Common myeloid progenitor, CD34-positive (primary cell): ENCODE measurements around the gene MYBPH. TPM values are rescaled to one million over a fixed set of nuclear protein-coding genes. Genes with fewer than 3 reads are reported as not detected.
A peak's percentile ranks its signal among the peaks of the same experiment; 100 is the strongest.

Source experiments
- CTCF ChIA-PET: fragments of 350-600 bp; sonication (Branson Sonifier 250); formaldehyde crosslinking; loops from one replicate; lab custom pipeline; 2021; ENCODE audit warnings: antibody characterized with exemption; lab: Charles Lee
- POLR2A ChIA-PET: fragments of 350-600 bp; sonication (Branson Sonifier 250); formaldehyde crosslinking; loops from one replicate; lab custom pipeline; 2021; ENCODE audit warnings: antibody characterized with exemption; lab: Charles Lee
- DNase-seq, 3 donors: peaks; one replicate each; pipeline versions ENCODE4 v3.0.0 to v3.0.0-alpha.2; 2013
- H3K27ac ChIP-seq, 2 experiments: 1 replicate in 1 of 2; 2 replicates in 1 of 2; pipeline ENCODE4 v1.7.0; 2013; ENCODE audit warnings: inconsistent platforms in 2 of 2, low read length in 2 of 2, mild to moderate bottlenecking in 2 of 2, low read depth in 1 of 2, moderate library complexity in 1 of 2; ENCODE audit not compliant: severe bottlenecking in 2 of 2, insufficient read depth in 1 of 2, poor library complexity in 1 of 2
- H3K27me3 ChIP-seq, 5 experiments: replicated peaks in 2 of 5; 1 replicate in 3 of 5; 2 replicates in 2 of 5; pipeline versions ENCODE4 v1.6.1 to v1.7.0; 2013; ENCODE audit warnings: low read length in 4 of 5, mild to moderate bottlenecking in 2 of 5, moderate library complexity in 2 of 5, inconsistent platforms in 1 of 5; ENCODE audit not compliant: insufficient read depth in 5 of 5, control insufficient read depth in 4 of 5
- H3K36me3 ChIP-seq, 4 experiments: 1 replicate in 2 of 4; 2 replicates in 2 of 4; pipeline versions ENCODE4 v1.6.1 to v1.7.0; 2013; ENCODE audit warnings: low read length in 3 of 4, control low read depth in 1 of 4, mild to moderate bottlenecking in 1 of 4; ENCODE audit not compliant: control insufficient read depth in 4 of 4, insufficient read depth in 4 of 4
- H3K4me1 ChIP-seq, 4 experiments: 1 replicate in 3 of 4; 2 replicates in 1 of 4; pipeline versions ENCODE4 v1.6.1 to v1.7.1; 2013; ENCODE audit warnings: low read length in 3 of 4, mild to moderate bottlenecking in 3 of 4, control low read depth in 1 of 4, inconsistent platforms in 1 of 4, moderate library complexity in 1 of 4; ENCODE audit not compliant: control insufficient read depth in 4 of 4, insufficient read depth in 4 of 4; ENCODE audit errors: control extremely low read depth in 1 of 4
- H3K4me3 ChIP-seq, 7 experiments: 1 replicate in 4 of 7; 2 replicates in 3 of 7; pipeline versions ENCODE4 v1.5.1 to v1.7.0; 2013; ENCODE audit warnings: mild to moderate bottlenecking in 7 of 7, low read length in 6 of 7, moderate library complexity in 6 of 7, inconsistent platforms in 2 of 7, low read depth in 2 of 7, control low read depth in 1 of 7; ENCODE audit not compliant: insufficient read depth in 4 of 7, control insufficient read depth in 1 of 7; ENCODE audit errors: extremely low read depth in 1 of 7
- H3K9me3 ChIP-seq, 5 experiments: 1 replicate in 4 of 5; 2 replicates in 1 of 5; pipeline versions ENCODE4 v1.6.1 to v1.7.1; 2013; ENCODE audit warnings: low read length in 4 of 5, mild to moderate bottlenecking in 2 of 5, inconsistent platforms in 1 of 5, low read depth in 1 of 5, moderate library complexity in 1 of 5; ENCODE audit not compliant: control insufficient read depth in 4 of 5, insufficient read depth in 2 of 5; ENCODE audit errors: control extremely low read depth in 1 of 5
- WGBS: methylation state at CpG from one replicate; pipeline ENCODE4 v1.1.5; 2013; ENCODE audit not compliant: insufficient coverage; 5-methylcytosine and 5-hydroxymethylcytosine counted together
- polyA plus RNA-seq: library from polyadenylated mRNA; unstranded; fragments of 120-200 nt; gene quantifications from one replicate; pipeline ENCODE4 v1.2.1, GENCODE V29; 2013

The MYBPH gene, protein sequence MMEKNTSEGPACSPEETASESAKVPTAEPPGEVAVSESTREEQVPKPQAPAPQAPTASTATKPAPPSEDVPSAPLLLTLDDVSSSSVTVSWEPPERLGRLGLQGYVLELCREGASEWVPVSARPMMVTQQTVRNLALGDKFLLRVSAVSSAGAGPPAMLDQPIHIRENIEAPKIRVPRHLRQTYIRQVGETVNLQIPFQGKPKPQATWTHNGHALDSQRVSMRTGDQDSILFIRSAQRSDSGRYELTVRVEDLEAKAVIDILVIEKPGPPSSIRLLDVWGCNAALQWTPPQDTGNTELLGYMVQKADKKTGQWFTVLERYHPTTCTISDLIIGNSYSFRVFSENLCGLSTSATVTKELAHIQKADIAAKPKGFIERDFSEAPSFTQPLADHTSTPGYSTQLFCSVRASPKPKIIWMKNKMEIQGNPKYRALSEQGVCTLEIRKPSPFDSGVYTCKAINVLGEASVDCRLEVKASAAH
- not detected for polyA plus RNA-seq

DNA sequence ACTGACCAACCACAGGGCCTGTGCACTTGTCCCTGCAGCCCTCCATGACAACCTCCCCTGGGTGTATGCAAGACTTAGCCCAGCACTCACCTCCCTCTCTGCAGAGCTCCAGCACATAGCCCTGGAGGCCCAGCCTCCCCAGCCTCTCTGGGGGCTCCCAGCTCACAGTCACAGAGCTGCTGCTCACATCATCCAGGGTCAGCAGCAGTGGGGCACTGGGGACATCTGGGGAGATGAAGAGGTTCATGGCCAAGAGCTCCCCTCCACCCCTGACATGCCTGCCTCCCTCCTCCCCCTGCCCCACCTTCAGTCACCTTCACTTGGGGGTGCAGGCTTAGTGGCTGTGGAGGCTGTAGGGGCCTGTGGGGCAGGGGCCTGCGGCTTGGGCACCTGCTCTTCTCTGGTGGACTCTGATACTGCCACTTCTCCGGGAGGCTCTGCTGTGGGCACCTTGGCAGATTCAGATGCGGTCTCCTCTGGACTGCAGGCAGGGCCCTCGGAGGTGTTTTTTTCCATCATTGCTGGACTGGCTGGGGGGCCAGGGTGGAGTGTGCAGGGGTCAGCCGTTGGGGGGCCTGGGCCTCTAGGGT is at the start of gene MYBPH:
MYBPH (minus strand) TSS at position 590 of the 590 bp plus-strand sequence; CDS start at position 519, 71 bp downstream.
- POLR2A ChIA-PET: no interaction called here
- H3K4me1 ChIP-seq: peaks cover 0 to 13% (median 2%) of the 10 kb centered on the region in 4 experiments
- H3K36me3 ChIP-seq: no peaks in the 10 kb centered on the region
- no peak within 1 kb of the TSS for H3K4me3 ChIP-seq
- no peak within 1 kb of the TSS for H3K27ac ChIP-seq
- no peak for DNase-seq
- H3K27me3 ChIP-seq: peaks cover 0 to 3% (median 0%) of the 10 kb centered on the region in 5 experiments
- CTCF ChIA-PET: interaction anchor here (0.8 to 20.7 kb wide), 7 partner anchors 7 to 137 kb away, joined by 3 to 313 read pairs (median 6); partner anchors contain the start of gene ADORA1
- 100% methylated on average over 3 of the region's 5 CpGs for WGBS
- H3K9me3 ChIP-seq: no peaks in the 10 kb centered on the region

DNA sequence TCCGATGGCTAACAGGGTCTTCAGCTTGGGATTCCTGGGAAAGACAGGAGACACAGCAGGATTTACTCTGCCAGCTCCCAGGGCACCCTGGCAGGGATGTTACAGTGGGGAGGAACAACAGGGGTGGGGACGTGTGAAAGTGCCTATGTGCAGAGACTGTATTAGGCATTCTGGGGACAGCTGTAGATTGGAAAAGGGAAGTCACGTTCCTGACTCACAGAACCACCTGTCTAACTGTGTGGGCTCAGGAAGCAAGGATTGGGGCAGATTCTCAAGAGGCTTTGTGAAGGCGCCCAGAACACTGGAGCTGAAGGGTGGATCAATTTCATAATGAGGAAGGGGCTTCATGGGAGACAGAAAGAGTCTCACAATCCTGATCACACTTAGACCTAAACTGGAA is 49.4 kb upstream of the MYBPH start:
- ChIA-PET CTCF (interaction anchor here (0.8 to 6.8 kb wide), 10 partner anchors 9 to 186 kb away, joined by 3 to 27 read pairs (median 4); no protein-coding TSS in a partner anchor), POLR2A (no interaction called here)
- Histone ChIP-seq H3K36me3 (no peaks in the 10 kb centered on the region), H3K4me1 (no peaks in the 10 kb centered on the region), H3K9me3 (no peaks in the 10 kb centered on the region), H3K27me3 (peaks cover 0 to 3% (median 0%) of the 10 kb centered on the region in 5 experiments), H3K4me3 (no peak overlapping the region), H3K27ac (no peak overlapping the region)
- 45% methylated on average over 3 of the region's 4 CpGs for WGBS
- DNase-seq: peak in 2 of 3 donors; percentile 41 to 55

DNA sequence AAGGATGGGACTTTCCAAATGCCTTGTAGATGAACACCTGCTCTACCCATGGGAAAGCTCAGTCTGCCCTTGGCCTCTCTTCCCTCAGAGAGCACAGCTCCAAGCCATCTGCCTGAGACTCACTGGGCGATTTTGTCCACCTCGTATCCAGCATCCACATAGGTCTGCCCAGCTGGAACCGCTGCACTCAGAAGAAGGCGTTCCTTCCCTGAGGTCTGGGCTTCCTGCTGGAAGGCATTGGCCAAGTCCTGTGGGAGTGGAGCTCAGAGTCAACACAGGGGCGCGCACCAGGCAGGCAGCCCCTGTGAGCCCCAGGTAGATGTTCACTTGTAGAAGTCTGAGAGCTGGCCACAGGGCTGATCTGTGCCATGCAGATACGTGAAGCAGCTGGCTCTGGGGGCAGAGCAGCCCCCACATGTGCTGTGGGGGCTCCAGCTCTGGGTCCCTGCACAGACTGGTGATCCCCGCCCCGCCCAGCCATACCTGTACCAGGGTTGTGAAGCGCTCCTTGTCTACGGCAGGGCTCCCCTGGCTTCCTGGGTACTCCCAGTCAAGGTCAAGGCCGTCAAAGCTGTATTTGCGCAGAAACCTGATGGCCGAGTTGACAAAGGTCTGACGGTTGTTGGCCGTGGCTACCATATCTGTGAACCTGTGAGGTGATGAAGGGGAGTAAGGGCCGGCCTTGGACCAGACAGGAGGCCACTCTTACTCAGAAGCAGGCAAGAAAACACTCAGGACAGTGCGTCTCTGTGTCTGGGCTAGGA is 47.6 kb upstream of the MYBPH start:
- POLR2A ChIA-PET: no interaction called here
- no peak overlapping the region for H3K4me3 ChIP-seq
- H3K4me1 ChIP-seq: no peaks in the 10 kb centered on the region
- H3K9me3 ChIP-seq: no peaks in the 10 kb centered on the region
- H3K27me3 ChIP-seq: peaks cover 0 to 5% (median 0%) of the 10 kb centered on the region in 5 experiments
- 97% methylated on average over 18 of the region's 18 CpGs for WGBS
- CTCF ChIA-PET: interaction anchor here (3.2 to 6.8 kb wide), 2 partner anchors 7 to 184 kb away, joined by 8 to 27 read pairs; no protein-coding TSS in a partner anchor
- DNase-seq: no peak
- no peaks in the 10 kb centered on the region for H3K36me3 ChIP-seq
- no peak overlapping the region for H3K27ac ChIP-seq

DNA sequence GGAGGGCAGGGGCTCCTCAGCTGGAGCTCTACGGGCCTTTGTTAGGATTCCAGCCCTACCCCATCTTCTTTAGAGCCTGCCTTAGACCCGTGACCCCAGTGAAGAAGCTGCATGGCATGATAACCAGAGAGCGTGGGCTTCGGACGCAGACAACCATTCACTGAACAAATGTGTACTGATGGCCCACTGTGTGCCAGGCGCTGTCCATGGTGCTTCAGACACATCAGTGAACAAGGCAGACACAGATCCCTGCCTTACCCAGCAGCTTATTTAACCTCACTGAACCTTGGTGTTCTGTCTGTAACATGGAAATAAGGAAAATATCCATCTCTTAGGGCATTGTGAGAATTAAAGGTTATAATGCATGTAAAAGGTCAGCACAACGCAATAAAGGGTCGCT is 44.3 kb upstream of the MYBPH start:
- Histone ChIP-seq H3K4me1 (peaks cover 0 to 19% (median 9%) of the 10 kb centered on the region in 4 experiments), H3K4me3 (no peak overlapping the region), H3K27me3 (peaks cover 0 to 13% (median 2%) of the 10 kb centered on the region in 5 experiments), H3K36me3 (no peaks in the 10 kb centered on the region), H3K9me3 (no peaks in the 10 kb centered on the region), H3K27ac (no peak overlapping the region)
- CTCF ChIA-PET: interaction anchor here (1.0 to 4.2 kb wide), 9 partner anchors 12 to 186 kb away, joined by 3 to 25 read pairs (median 7); no protein-coding TSS in a partner anchor
- POLR2A ChIA-PET: no interaction called here
- 96% methylated on average over 8 of the region's 8 CpGs for WGBS
- DNase-seq: no peak

DNA sequence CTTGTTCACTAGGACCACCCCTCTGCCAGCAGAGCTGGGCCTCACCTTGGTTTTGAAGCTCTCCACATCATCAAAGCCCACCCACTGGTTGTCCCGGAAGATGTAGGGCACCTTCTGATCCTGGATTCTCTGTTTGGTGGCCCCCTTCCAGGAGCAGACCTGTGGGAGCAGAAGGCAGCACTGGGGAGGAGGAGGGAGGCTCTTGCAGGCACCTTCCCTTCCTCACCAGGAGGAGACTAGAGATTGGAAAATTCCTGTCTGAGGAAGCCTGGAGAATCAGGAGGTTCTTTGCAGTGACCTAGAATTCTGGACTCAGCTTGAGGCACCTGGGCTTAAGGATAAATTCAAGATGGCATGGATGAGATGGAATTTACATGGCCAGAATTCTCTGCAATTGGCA is 43.5 kb upstream of the MYBPH start:
- peaks cover 0 to 19% (median 9%) of the 10 kb centered on the region in 4 experiments for H3K4me1 ChIP-seq
- ChIA-PET CTCF (interaction anchor here (1.2 to 6.0 kb wide), 6 partner anchors 17 to 185 kb away, joined by 3 to 95 read pairs (median 18); no protein-coding TSS in a partner anchor), POLR2A (no interaction called here)
- no peak overlapping the region for H3K4me3 ChIP-seq
- no peaks in the 10 kb centered on the region for H3K9me3 ChIP-seq
- no peaks in the 10 kb centered on the region for H3K36me3 ChIP-seq
- DNase-seq: no peak
- H3K27ac ChIP-seq: no peak overlapping the region
- WGBS: no CpG with 5 or more reads among the region's 1 CpG
- peaks cover 0 to 13% (median 2%) of the 10 kb centered on the region in 5 experiments for H3K27me3 ChIP-seq

DNA sequence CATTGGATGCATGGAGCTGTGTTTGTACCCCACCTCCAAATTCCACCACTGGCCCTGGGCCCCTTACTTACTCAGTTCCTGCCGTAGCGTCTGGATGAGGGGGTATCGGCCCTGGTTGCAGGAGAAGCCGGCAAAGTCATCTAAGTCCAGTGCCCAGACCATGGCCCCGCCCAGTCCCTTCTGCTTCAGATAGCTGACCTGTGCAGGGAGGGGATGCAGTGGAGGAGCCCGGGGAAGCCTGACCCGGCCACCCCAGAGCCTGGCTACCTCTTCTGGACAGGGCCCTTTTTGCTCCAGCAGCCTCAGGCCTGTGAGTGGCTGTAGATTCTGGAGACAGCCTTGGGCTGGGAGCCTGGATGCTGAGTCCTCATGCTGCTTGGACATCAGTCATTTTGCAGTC is 42.0 kb upstream of the MYBPH start:
- no peaks in the 10 kb centered on the region for H3K9me3 ChIP-seq
- WGBS: 28% methylated on average over 7 of the region's 7 CpGs
- H3K36me3 ChIP-seq: no peaks in the 10 kb centered on the region
- POLR2A ChIA-PET: interaction anchor here (0.6 kb wide), 1 partner anchor 100 kb away, joined by 3 read pairs; no protein-coding TSS in a partner anchor
- peaks cover 0 to 19% (median 9%) of the 10 kb centered on the region in 4 experiments for H3K4me1 ChIP-seq
- peaks cover 0 to 13% (median 0%) of the 10 kb centered on the region in 5 experiments for H3K27me3 ChIP-seq
- no peak for DNase-seq
- CTCF ChIA-PET: interaction anchor here (0.8 to 6.0 kb wide), 24 partner anchors 8 to 498 kb away, joined by 3 to 95 read pairs (median 6); partner anchors contain the start of gene CHIT1
- H3K4me3 ChIP-seq: peak overlapping the region in 1 of 7 experiments; percentile 20
- no peak overlapping the region for H3K27ac ChIP-seq
